ENCODE measurements around the gene FBLN2. TPM values are rescaled to one million over a fixed set of nuclear protein-coding genes. Genes with fewer than 3 reads are reported as not detected.

FBLN2 gene
- total and polyA plus RNA-seq, 2 of the 13 experiments (the other 11 are each of a cell fraction or from before 2014, with no cell fraction given) = not detected

- no peaks in the 10 kb centered on the region for H4K20me1 ChIP-seq (ENCODE audit: insufficient read depth, low read length)
- no peak overlapping the region for H3K4me3 ChIP-seq (replicated peaks in 1 of 3; ENCODE audit: insufficient read depth in 1 of 3, low read depth in 2 of 3, low read length in 3 of 3)
- ATAC-seq (no peak), FAIRE-seq (no peak), DNase-seq (ENCODE audit: low spot score) (no peak)
- H3K36me3 ChIP-seq (replicated peaks in 1 of 2; ENCODE audit: control insufficient read depth in 1 of 2, insufficient read depth in 2 of 2, low read length in 2 of 2) = no peaks in the 10 kb centered on the region
- H3K4me1 ChIP-seq (ENCODE audit: insufficient read depth, low read length) = peaks cover 6% of the 10 kb centered on the region; the same call in 1 of the 2 replicates
- no peaks in the 10 kb centered on the region for H3K9me3 ChIP-seq (ENCODE audit: low read length)
- 51% methylated on average over 9 of the region's 19 CpGs for WGBS (ENCODE audit: low lambda C conversion rate)
- intact Hi-C loops (cut with micrococcal nuclease; ENCODE audit: unreplicated experiment) (loop anchor here (1.0 kb wide), 2 partner anchors 77 to 147 kb away; no protein-coding TSS in a partner anchor), in situ Hi-C loops (cut with HindIII; ENCODE audit: extremely low pct_ligation_motif_present, low pct_unique_long_range_greater_than_20kb) (loop anchor here (5.0 kb wide), 2 partner anchors 80 to 150 kb away; no protein-coding TSS in a partner anchor)
- no peak overlapping the region for H3K9ac ChIP-seq (ENCODE audit: insufficient read depth, low read depth, low read length)
- POLR2A ChIA-PET = no interaction called here
- no peak overlapping the region for H3K27ac ChIP-seq (ENCODE audit: extremely low read length, insufficient read depth, low read length)
- no peak overlapping the region for H3K4me2 ChIP-seq (ENCODE audit: low read depth, low read length)
- no peaks in the 10 kb centered on the region for H3K79me2 ChIP-seq (ENCODE audit: insufficient read depth, low read length)
- CTCF ChIA-PET (ENCODE audit: low intra/inter-chr PET ratio, low total read pairs) = interaction anchor here (1.3 to 5.3 kb wide), 4 partner anchors 11 to 186 kb away, joined by 3 to 96 read pairs (median 7); no protein-coding TSS in a partner anchor
- peaks cover 3 to 49% of the 10 kb centered on the region in 2 experiments for H3K27me3 ChIP-seq (ENCODE audit: control insufficient read depth in 1 of 2, insufficient read depth in 2 of 2, low read length in 2 of 2)
- no peak overlapping the region for H2AFZ ChIP-seq (ENCODE audit: low read length)
- BruUV-seq (replicated peaks) = no TSS peak
- TF ChIP-seq ZNF264 (CRISPR knock-in tag; IDR thresholded peaks at IDR 0.05) = no peak
- TF ChIP-seq ZNF317 (CRISPR knock-in tag; IDR thresholded peaks at IDR 0.05) = no peak
- no peak for TF ChIP-seq ZZZ3 (CRISPR knock-in tag; IDR thresholded peaks at IDR 0.05; ENCODE audit: borderline replicate concordance)
- TF ChIP-seq ZNF646 (CRISPR knock-in tag; IDR thresholded peaks at IDR 0.05) = no peak
- no peak for TF ChIP-seq MTERF4 (CRISPR knock-in tag; IDR thresholded peaks at IDR 0.05)
- no peak for TF ChIP-seq TEF (CRISPR knock-in tag; IDR thresholded peaks at IDR 0.05)
- no peak for TF ChIP-seq ZNF83 (CRISPR knock-in tag; IDR thresholded peaks at IDR 0.05; ENCODE audit: borderline replicate concordance)
- no peak for TF ChIP-seq TBP (CRISPR knock-in tag; IDR thresholded peaks at IDR 0.05)
- TF ChIP-seq NRL (CRISPR knock-in tag; IDR thresholded peaks at IDR 0.05; ENCODE audit: borderline replicate concordance) = no peak
- TF ChIP-seq HNF1A (IDR thresholded peaks at IDR 0.05; ENCODE audit: low read depth) = no peak
- TF ChIP-seq HNF1A (CRISPR knock-in tag; IDR thresholded peaks at IDR 0.05; ENCODE audit: borderline replicate concordance) = no peak
These were observed 98.6 kb downstream of the FBLN2 start for GRCh38 chr3:13647298-13648059.

Data from HepG2 (cell line).